IMR-90 (cell line): ENCODE data around the gene FNDC5. TPM values are rescaled to one million over a fixed set of nuclear protein-coding genes. Genes with fewer than 3 reads are reported as not detected.

Experiments used
- ATAC-seq: fragments of 200-7000 bp; cut with Tn5 transposase; 2 replicates; pipeline ENCODE4 v1.9.1; 2020; ENCODE audit warnings: low read depth, mild to moderate bottlenecking, moderate library complexity
- BruUV-seq: library from RNA; stranded (reverse); fragments of 400-500 nt; replicated peaks from 2 replicates; lab custom pipeline; 2021; lab: Mats Ljungman, UMichigan
- CTCF ChIA-PET: fragments of 300-600 bp; formaldehyde crosslinking; extraction: SDS; loops from one replicate; lab custom pipeline; 2021; ENCODE audit warnings: antibody characterized with exemption; lab: Yijun Ruan, JAX
- POLR2A ChIA-PET: fragments of 300-600 bp; sonication (Branson Sonifier 250); formaldehyde crosslinking; loops from one replicate; lab custom pipeline; 2022; ENCODE audit warnings: antibody characterized with exemption; ENCODE audit not compliant: unreplicated experiment; lab: Charles Lee
- DNase-seq: peaks from one replicate; pipeline ENCODE4 v3.0.0; 2013
- H2AFZ ChIP-seq: replicated peaks from 2 replicates; pipeline ENCODE3; 2013; ENCODE audit warnings: low read length, mild to moderate bottlenecking; ENCODE audit not compliant: poor library complexity
- H2AK5ac ChIP-seq: 2 replicates; pipeline ENCODE4 v1.6.1; 2013; ENCODE audit warnings: low read depth, low read length, inconsistent platforms
- H2AK9ac ChIP-seq: replicated peaks from 2 replicates; pipeline ENCODE3; 2013; ENCODE audit warnings: mild to moderate bottlenecking, low read depth, low read length, moderate library complexity; ENCODE audit not compliant: poor library complexity
- H2BK120ac ChIP-seq: 2 replicates; pipeline ENCODE4 v1.6.1; 2013; ENCODE audit warnings: low read depth, low read length, inconsistent platforms
- H2BK15ac ChIP-seq: 3 replicates; pipeline ENCODE4 v1.6.1; 2013; ENCODE audit warnings: low read depth, low read length, inconsistent platforms
- H2BK20ac ChIP-seq: 2 replicates; pipeline ENCODE4 v1.6.1; 2013; ENCODE audit warnings: low read depth, mild to moderate bottlenecking, inconsistent platforms, low read length, moderate library complexity
- H2BK5ac ChIP-seq: 2 replicates; pipeline ENCODE4 v1.6.1; 2013; ENCODE audit warnings: mild to moderate bottlenecking, low read depth, low read length, inconsistent platforms; ENCODE audit not compliant: poor library complexity, severe bottlenecking
- H3K14ac ChIP-seq: replicated peaks from 2 replicates; pipeline ENCODE4 v1.6.1; 2013; ENCODE audit warnings: low read depth, low read length, inconsistent platforms
- H3K18ac ChIP-seq: 2 replicates; pipeline ENCODE4 v1.6.1; 2013; ENCODE audit warnings: low read depth, low read length, control low read depth
- H3K23ac ChIP-seq: 2 replicates; pipeline ENCODE4 v1.6.1; 2013; ENCODE audit warnings: low read depth, low read length, inconsistent platforms
- H3K27ac ChIP-seq: 2 replicates; pipeline ENCODE4 v1.5.1; 2013; ENCODE audit warnings: mild to moderate bottlenecking, control low read depth, low read length; ENCODE audit not compliant: insufficient read depth
- H3K27me3 ChIP-seq: 2 replicates; pipeline ENCODE4 v1.6.1; 2013; ENCODE audit warnings: low read length; ENCODE audit not compliant: control insufficient read depth, insufficient read depth
- H3K36me3 ChIP-seq: 2 replicates; pipeline ENCODE4 v1.6.1; 2013; ENCODE audit warnings: low read length, mixed read lengths; ENCODE audit not compliant: control insufficient read depth, insufficient read depth
- H3K4ac ChIP-seq: 2 replicates; pipeline ENCODE4 v1.6.1; 2013; ENCODE audit warnings: low read depth, low read length, inconsistent platforms
- H3K4me1 ChIP-seq: 2 replicates; pipeline ENCODE4 v1.6.1; 2013; ENCODE audit warnings: low read length, mixed read lengths; ENCODE audit not compliant: control insufficient read depth, insufficient read depth
- H3K4me2 ChIP-seq: 2 replicates; pipeline ENCODE4 v1.6.1; 2013; ENCODE audit warnings: low read depth, mild to moderate bottlenecking, control low read depth, low read length, moderate library complexity
- H3K4me3 ChIP-seq: 2 replicates; pipeline ENCODE4 v1.5.1; 2013; ENCODE audit warnings: low read depth, mild to moderate bottlenecking, control low read depth, low read length, moderate library complexity; ENCODE audit not compliant: insufficient read depth
- H3K56ac ChIP-seq: 2 replicates; pipeline ENCODE4 v1.6.1; 2013; ENCODE audit warnings: low read length, inconsistent platforms; ENCODE audit not compliant: insufficient read depth; ENCODE audit errors: extremely low read depth
- H3K79me1 ChIP-seq, 2 experiments: 2 replicates each; pipeline ENCODE4 v1.6.1; 2013; ENCODE audit warnings: low read length in 2 of 2, inconsistent platforms in 1 of 2, low read depth in 1 of 2
- H3K9ac ChIP-seq: 2 replicates; pipeline ENCODE4 v1.6.1; 2013; ENCODE audit warnings: low read depth, low read length, control low read depth
- H3K9me1 ChIP-seq: 2 replicates; pipeline ENCODE4 v1.6.1; 2013; ENCODE audit warnings: low read length, inconsistent platforms; ENCODE audit not compliant: insufficient read depth
- H3K9me3 ChIP-seq: 2 replicates; pipeline ENCODE4 v1.6.1; 2013; ENCODE audit warnings: low read length; ENCODE audit not compliant: control insufficient read depth, insufficient read depth
- H4K20me1 ChIP-seq: 2 replicates; pipeline ENCODE4 v1.6.1; 2013; ENCODE audit warnings: low read length, inconsistent platforms; ENCODE audit not compliant: insufficient read depth
- H4K5ac ChIP-seq: 2 replicates; pipeline ENCODE4 v1.6.1; 2013; ENCODE audit warnings: mild to moderate bottlenecking, low read depth, low read length, control low read depth
- H4K8ac ChIP-seq, 2 experiments: 2 replicates each; pipeline ENCODE4 v1.6.1; 2013; ENCODE audit warnings: low read depth in 2 of 2, low read length in 2 of 2, control low read depth in 1 of 2, inconsistent platforms in 1 of 2
- H4K91ac ChIP-seq: 2 replicates; pipeline ENCODE4 v1.6.1; 2013; ENCODE audit warnings: low read depth, low read length, inconsistent platforms; ENCODE audit not compliant: insufficient read depth
- BHLHE40 ChIP-seq: fragments of 150-350 bp; IDR thresholded peaks from 2 replicates; pipeline ENCODE4 v1.6.1; 2016; ENCODE audit warnings: mild to moderate bottlenecking, low read depth, low read length
- CEBPB ChIP-seq: IDR thresholded peaks from 2 replicates; pipeline ENCODE4 v1.6.1; 2012; ENCODE audit warnings: low read depth, low read length, improper control_type of control experiment
- CHD1 ChIP-seq: IDR thresholded peaks from 2 replicates; pipeline ENCODE4 v1.6.1; 2012; ENCODE audit warnings: low read depth, low read length, improper control_type of control experiment
- FOS ChIP-seq: fragments of 150-350 bp; IDR thresholded peaks from 2 replicates; pipeline ENCODE4 v1.6.1; 2016; ENCODE audit warnings: low read depth, low read length
- MAFK ChIP-seq: IDR thresholded peaks from 2 replicates; pipeline ENCODE4 v1.6.1; 2012; ENCODE audit warnings: low read depth, low read length, improper control_type of control experiment
- MAZ ChIP-seq: IDR thresholded peaks from 2 replicates; pipeline ENCODE4 v1.6.1; 2012; ENCODE audit warnings: low read depth, mild to moderate bottlenecking, low read length, improper control_type of control experiment, moderate library complexity, borderline replicate concordance
- MXI1 ChIP-seq: IDR thresholded peaks from 2 replicates; pipeline ENCODE4 v1.6.1; 2012; ENCODE audit warnings: low read depth, mild to moderate bottlenecking, low read length, moderate library complexity, borderline replicate concordance
- NFE2L2 ChIP-seq: fragments of 150-350 bp; IDR thresholded peaks from 2 replicates; pipeline ENCODE4 v1.6.1; 2016; ENCODE audit warnings: low read depth, mild to moderate bottlenecking, low read length
- POLR2A ChIP-seq: IDR thresholded peaks from 2 replicates; pipeline ENCODE4 v1.6.1; 2012; ENCODE audit warnings: mild to moderate bottlenecking, low read depth, low read length
- RAD21 ChIP-seq: IDR thresholded peaks from 2 replicates; pipeline ENCODE4 v1.6.1; 2012; ENCODE audit warnings: low read length, improper control_type of control experiment
- RCOR1 ChIP-seq: IDR thresholded peaks from 2 replicates; pipeline ENCODE4 v1.6.1; 2012; ENCODE audit warnings: mild to moderate bottlenecking, low read length, improper control_type of control experiment; ENCODE audit not compliant: insufficient replicate concordance
- RFX5 ChIP-seq: IDR thresholded peaks from 2 replicates; pipeline ENCODE4 v1.8.0; 2012; ENCODE audit warnings: low read depth, mild to moderate bottlenecking, low read length, moderate library complexity
- SMC3 ChIP-seq: fragments of 150-350 bp; IDR thresholded peaks from 2 replicates; pipeline ENCODE4 v1.6.1; 2016; ENCODE audit warnings: low read depth, mild to moderate bottlenecking, antibody characterized with exemption, low read length, moderate library complexity
- WGBS, 2 experiments: methylation state at CpG; one replicate each; pipeline versions ENCODE4 v1.1.5 to v1.1.7; 2013; ENCODE audit warnings: missing lambda C conversion rate in 2 of 2; ENCODE audit not compliant: insufficient read length in 1 of 2; ENCODE audit errors: extremely low coverage in 2 of 2; 5-methylcytosine and 5-hydroxymethylcytosine counted together
- dilution Hi-C: fragments of 300-500 bp; cut with HindIII; formaldehyde crosslinking; loops from one replicate; pipeline ENCODE4 v1.14.3; 2018; ENCODE audit warnings: low sequenced_read_pairs; ENCODE audit not compliant: unreplicated experiment
- in situ Hi-C: fragments of 300-500 bp; cut with MboI; formaldehyde crosslinking; loops from 3 replicates; pipeline ENCODE4 v1.14.3; 2019; ENCODE audit warnings: low sequenced_read_pairs, inconsistent platforms, mixed read lengths
- intact Hi-C: fragments of 100-400 bp; cut with micrococcal nuclease; formaldehyde crosslinking; loops from 2 replicates; pipeline ENCODE4 v1.10.0; 2022
- polyA plus RNA-seq, 3 experiments: library from polyadenylated mRNA; depleted of rRNA; stranded (reverse); fragments of >200 nt; gene quantifications; 2 replicates each; pipeline ENCODE4 v1.2.3, GENCODE V29; 2012; ENCODE audit warnings: low replicate concordance in 1 of 3
- total RNA-seq: library from RNA; depleted of rRNA; stranded (reverse); fragments of >200 nt; gene quantifications from 2 replicates; pipeline ENCODE4 v1.2.3, GENCODE V29; 2012
- TF ChIP-seq, protein P1 (sequence below): fragments of 150-350 bp; IDR thresholded peaks from 2 replicates; pipeline ENCODE4 v1.6.1; 2017; ENCODE audit warnings: mild to moderate bottlenecking, antibody characterized with exemption, low read length, low read depth
- TF ChIP-seq, protein P2 (sequence below): conservative IDR thresholded peaks from 2 replicates; pipeline ENCODE4 v1.5.1; 2012; ENCODE audit warnings: mild to moderate bottlenecking, low read depth, low read length, improper control_type of control experiment
- TF ChIP-seq, protein P3 (sequence below): fragments of 150-350 bp; IDR thresholded peaks from 2 replicates; pipeline ENCODE4 v1.6.1; 2016; ENCODE audit warnings: low read depth, mild to moderate bottlenecking, low read length, moderate library complexity, borderline replicate concordance

FNDC5 gene
- total and polyA plus RNA-seq, 2 of the 4 experiments (the other 2 are of a cell fraction): 1.2 to 1.6 TPM

DNA sequence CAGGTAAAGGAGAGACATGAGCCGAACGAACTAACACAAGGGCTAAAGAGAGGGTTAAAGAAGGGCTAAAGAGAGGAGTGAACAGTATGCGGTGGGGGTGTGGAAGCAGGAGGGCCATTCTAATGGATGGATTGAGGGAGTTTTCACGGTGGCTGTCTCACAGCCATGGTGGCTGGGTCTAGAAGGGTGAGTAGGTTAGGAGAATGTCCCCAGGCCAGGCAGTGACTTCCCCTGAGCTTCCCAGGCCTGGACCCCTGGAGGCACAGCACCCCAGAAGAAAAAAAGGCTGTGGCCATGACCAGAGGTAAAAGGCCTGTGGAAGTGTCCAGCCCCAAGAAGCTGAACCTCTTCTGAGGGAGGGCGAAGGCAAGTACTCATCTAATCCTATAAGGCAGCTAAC lies 3.6 kb downstream of the FNDC5 start:
- Histone ChIP-seq H4K5ac (no peak overlapping the region), H2AFZ (no peak overlapping the region), H2BK120ac (no peak overlapping the region), H3K4me2 (no peak overlapping the region), H2AK9ac (no peak overlapping the region), H3K56ac (no peak overlapping the region), H3K36me3 (peaks cover 13% of the 10 kb centered on the region; the same call in 1 of the 2 replicates), H4K91ac (no peak overlapping the region), H2BK5ac (no peak overlapping the region), H3K79me1 (no peaks in the 10 kb centered on the region), H3K9me1 (peaks cover 5% of the 10 kb centered on the region; the same call in 1 of the 2 replicates), H3K18ac (no peak overlapping the region), H3K4ac (no peak overlapping the region), H3K27me3 (peaks cover 14% of the 10 kb centered on the region), H3K4me3 (no peak overlapping the region), H3K27ac (no peak overlapping the region), H2BK20ac (no peak overlapping the region), H3K14ac (no peak overlapping the region), H4K8ac (no peak overlapping the region), H3K9ac (no peak overlapping the region), H4K20me1 (peaks cover 7% of the 10 kb centered on the region), H3K9me3 (no peaks in the 10 kb centered on the region), H2BK15ac (no peak overlapping the region), H2AK5ac (no peak overlapping the region), H3K4me1 (peaks cover 4% of the 10 kb centered on the region; the same call in 1 of the 2 replicates), H3K23ac (no peak overlapping the region)
- dilution Hi-C loops (no loop called here), in situ Hi-C loops (no loop called here), intact Hi-C loops (no loop called here)
- TF ChIP-seq MXI1: no peak
- TF ChIP-seq, protein P1, sequence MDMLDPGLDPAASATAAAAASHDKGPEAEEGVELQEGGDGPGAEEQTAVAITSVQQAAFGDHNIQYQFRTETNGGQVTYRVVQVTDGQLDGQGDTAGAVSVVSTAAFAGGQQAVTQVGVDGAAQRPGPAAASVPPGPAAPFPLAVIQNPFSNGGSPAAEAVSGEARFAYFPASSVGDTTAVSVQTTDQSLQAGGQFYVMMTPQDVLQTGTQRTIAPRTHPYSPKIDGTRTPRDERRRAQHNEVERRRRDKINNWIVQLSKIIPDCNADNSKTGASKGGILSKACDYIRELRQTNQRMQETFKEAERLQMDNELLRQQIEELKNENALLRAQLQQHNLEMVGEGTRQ: no peak
- TF ChIP-seq RAD21: no peak
- TF ChIP-seq RCOR1: no peak
- TF ChIP-seq SMC3: no peak
- TF ChIP-seq CEBPB: no peak
- TF ChIP-seq, protein P2, sequence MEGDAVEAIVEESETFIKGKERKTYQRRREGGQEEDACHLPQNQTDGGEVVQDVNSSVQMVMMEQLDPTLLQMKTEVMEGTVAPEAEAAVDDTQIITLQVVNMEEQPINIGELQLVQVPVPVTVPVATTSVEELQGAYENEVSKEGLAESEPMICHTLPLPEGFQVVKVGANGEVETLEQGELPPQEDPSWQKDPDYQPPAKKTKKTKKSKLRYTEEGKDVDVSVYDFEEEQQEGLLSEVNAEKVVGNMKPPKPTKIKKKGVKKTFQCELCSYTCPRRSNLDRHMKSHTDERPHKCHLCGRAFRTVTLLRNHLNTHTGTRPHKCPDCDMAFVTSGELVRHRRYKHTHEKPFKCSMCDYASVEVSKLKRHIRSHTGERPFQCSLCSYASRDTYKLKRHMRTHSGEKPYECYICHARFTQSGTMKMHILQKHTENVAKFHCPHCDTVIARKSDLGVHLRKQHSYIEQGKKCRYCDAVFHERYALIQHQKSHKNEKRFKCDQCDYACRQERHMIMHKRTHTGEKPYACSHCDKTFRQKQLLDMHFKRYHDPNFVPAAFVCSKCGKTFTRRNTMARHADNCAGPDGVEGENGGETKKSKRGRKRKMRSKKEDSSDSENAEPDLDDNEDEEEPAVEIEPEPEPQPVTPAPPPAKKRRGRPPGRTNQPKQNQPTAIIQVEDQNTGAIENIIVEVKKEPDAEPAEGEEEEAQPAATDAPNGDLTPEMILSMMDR: no peak
- no peak for TF ChIP-seq CHD1
- TF ChIP-seq RFX5: no peak
- TF ChIP-seq POLR2A: no peak
- no peak for TF ChIP-seq FOS
- TF ChIP-seq NFE2L2: no peak
- TF ChIP-seq MAZ: no peak
- no peak for TF ChIP-seq BHLHE40
- no peak for TF ChIP-seq MAFK
- TF ChIP-seq, protein P3, sequence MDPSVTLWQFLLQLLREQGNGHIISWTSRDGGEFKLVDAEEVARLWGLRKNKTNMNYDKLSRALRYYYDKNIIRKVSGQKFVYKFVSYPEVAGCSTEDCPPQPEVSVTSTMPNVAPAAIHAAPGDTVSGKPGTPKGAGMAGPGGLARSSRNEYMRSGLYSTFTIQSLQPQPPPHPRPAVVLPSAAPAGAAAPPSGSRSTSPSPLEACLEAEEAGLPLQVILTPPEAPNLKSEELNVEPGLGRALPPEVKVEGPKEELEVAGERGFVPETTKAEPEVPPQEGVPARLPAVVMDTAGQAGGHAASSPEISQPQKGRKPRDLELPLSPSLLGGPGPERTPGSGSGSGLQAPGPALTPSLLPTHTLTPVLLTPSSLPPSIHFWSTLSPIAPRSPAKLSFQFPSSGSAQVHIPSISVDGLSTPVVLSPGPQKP: no peak
- POLR2A ChIA-PET: no interaction called here
- no TSS peak for BruUV-seq
- 50% methylated on average over 1 of the region's 5 CpGs; no CpG with 5 or more reads in 1 of the 2 experiments for WGBS, 2 experiments
- CTCF ChIA-PET: interaction anchor here (0.6 kb wide), 1 partner anchor 316 kb away, joined by 3 read pairs; no protein-coding TSS in a partner anchor
- no peak for DNase-seq
- ATAC-seq: no peak
